Fibroblast of peridontal ligament (primary cell): ENCODE results near the gene CFAP251.

Source experiments
- DNase-seq: peaks from one replicate; pipeline ENCODE4 v3.0.0-alpha.2; 2010; ENCODE audit errors: extremely low read depth

The CFAP251 gene

DNA sequence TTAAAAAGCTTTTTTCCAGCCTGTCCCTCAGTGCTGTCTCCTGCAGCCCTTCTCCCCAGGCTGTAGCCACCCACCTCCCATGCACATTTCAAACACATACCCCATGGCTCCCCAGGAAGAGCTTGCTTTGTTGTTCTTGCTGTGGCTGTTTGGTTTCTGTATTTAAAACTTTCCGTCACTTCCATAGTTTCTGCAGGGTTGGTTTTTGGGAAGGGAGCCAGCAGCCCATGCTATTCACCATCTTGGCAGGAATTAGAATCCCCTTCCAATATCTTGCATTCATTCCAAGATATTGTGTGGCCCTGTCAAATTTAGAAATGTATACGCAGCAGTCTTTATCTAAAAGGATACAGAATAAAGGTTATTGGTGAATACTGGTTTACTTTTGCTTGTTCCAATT lies 29.6 kb downstream of the CFAP251 start:
- DNase-seq, result no peak

DNA sequence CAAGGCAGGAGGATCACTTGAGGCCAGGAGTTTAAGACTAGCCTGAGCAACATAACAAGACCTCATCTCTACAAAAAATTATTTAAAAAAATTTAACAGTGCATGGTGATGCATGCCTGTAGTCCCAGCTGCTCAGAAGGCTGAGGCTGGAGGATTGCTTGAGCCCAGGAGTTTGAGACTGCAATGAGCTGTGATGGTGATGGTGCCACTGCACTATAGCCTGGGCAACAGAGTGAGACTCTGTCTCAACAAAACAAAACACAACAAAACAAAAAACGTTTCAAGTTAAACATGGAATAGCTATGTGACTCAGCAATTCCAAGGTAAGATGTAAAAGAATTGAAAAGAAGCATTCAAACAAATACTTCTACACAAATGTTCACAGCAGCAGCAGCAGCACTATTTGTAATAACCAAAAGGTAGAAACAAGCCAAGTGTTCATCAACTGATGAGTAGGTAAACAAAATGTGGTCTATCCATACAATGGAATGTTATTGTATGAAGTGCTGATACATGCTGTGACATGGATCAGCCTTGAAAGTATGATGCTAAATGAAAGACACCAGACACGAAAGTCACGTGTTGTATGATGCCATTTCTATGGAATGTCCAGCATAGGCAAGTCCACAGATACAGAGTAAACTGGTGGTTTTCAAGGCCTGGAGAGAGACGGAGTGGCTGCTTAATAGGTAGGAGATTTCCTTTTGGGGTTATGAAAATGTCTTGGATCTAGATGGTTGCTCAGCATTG lies 31.4 kb downstream of the CFAP251 start:
- DNase-seq, result peak; percentile 88

DNA sequence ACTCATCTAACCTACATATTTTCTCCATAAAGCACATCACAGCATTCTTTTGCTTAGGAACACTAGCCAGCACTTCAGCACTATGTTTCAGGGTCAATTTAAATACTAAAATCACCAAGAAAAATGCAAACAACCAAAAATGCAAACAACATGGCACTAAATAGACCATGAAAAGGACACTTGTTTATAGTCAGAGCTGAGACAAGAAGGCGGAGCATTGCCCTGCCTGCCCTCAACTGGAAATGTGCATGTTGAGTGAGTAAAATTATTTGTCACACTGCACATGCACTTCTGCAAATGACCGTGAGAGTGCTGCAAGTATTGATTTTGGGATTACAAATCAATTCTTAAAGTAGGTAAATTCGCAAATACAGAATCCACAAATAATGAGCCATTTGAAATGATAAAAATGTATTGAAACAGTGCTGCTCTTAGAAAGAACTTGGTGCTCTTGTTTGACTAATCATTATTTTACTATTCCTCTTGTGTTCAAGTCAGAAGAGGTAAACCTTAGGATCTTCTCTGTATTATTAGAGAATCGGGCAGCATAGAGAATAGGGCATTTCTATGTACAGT lies 34.8 kb downstream of the CFAP251 start:
- DNase-seq, result no peak

DNA sequence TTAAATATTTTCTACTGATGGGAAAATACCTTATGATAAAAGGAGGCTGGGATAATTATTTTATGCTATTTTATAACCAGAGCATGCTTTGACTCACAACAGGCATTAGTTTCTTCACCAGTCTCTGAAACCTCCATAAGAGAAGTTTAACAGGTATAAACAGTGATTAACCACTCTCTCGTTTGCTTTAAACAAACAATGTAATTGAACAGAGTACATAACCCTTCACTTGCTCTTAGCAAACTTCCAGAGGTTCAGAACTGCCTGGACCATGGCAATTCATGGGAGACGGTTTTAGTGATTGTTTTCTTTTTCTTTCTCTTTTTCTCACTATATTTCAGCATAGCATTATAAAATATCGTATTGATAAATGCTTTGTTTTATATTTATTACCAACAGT lies 35.3 kb downstream of the CFAP251 start:
- DNase-seq, result no peak

DNA sequence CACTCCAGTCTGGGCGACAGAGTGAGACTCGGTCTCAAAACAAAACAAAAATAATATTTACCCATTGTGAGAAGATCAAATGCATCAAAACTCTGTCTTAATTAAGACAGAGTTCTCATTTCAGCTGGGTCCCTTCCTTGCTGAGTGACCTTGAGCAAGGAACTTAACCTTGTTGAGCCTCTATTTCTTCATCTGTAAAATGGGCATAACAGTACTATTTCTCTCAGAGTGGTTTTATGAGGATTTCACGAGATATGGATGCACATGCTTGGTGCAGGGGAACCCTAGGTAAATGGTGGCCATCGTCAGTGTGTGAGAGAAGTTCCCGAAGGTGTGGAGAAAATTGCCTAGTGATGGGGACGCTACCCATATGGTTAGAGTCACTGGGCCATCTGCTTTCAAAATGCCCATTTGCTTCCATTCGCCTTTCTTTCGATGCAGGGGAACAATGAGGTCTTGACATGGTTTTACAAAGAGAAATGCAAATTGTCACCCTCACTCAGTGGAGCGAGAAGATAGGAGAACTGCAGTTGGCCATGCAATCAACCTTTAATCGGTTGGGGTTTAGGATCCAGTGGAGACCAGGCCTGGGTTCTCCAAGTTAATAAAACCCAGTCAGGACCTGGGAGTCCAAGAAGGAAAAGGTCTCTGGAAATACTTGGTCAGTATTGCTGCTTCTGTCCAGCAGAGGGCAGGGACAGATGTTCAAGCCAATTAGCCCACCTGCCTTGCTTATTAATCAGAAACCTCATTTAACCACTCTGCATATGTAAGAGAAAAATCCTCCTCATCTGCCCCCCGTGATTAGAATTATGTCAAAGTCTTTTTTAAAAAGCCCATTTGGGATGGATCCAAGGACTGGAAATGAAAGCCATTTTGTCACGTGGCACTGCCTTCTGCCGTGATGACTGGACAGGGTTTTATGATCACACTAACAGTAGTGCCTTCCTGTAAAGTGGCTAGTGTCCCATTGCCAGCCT lies 37.2 kb downstream of the CFAP251 start:
- peak; percentile 37 for DNase-seq

DNA sequence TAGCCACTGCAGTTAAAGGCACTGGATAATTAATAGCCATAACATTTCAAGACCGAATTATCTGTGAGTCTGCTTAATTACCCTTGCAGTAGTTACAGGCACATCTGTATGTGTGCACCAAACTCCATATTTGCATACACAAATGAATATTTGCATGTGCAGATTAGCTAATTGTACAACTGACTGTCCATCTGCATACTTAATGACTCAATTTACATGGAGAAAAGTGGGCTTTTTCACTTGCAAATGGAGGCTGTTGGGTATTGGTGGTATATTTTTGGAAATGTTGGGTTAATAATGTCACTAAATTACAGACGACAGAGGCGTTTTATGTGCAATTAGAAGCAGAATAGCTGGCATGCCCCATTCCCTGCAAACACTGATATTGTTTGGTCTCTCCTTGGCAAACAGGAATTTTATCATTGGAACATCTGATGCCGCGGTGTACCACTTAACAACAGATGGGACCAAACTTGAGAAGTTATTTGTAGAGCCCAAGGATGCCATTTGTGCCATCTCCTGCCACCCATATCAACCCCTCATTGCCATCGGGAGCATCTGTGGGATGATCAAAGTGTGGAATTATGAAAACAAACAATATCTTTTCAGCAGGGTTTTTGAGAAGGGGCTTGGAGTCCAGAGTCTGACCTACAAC lies 39.6 kb downstream of the CFAP251 start:
- no peak for DNase-seq

DNA sequence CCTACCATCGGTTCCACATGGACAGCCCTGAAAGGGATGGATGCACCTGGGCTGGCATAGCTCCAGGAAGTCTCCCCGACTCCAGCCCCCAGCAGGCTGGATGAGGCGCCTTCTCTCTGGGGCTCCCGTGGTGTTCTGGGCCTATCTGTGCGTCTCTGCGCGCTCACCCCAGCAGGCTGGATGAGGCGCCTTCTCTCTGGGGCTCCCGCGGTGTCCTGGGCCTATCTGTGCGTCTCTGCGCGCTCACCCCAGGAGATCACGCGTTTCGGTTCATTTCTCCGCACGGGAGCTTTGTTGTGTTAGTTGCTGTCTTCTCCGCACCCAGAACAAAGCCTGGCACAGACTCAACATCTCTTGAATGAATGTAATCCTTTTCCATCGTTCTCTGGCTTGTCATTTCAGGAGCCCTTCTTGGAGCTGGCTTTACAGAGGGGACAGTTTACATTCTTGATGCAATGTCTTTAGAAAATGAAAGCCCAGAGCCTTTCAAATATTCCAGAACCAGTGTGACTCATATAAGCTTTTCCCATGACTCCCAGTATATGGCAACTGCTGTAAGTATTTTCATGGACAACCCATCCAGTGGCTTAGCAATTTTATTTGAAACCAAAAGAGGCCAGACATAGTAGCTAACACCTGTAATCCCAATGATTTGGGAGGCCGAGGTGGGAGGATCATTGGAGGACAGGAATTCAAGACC lies 40.3 kb downstream of the CFAP251 start:
- peak; percentile 68 for DNase-seq

DNA sequence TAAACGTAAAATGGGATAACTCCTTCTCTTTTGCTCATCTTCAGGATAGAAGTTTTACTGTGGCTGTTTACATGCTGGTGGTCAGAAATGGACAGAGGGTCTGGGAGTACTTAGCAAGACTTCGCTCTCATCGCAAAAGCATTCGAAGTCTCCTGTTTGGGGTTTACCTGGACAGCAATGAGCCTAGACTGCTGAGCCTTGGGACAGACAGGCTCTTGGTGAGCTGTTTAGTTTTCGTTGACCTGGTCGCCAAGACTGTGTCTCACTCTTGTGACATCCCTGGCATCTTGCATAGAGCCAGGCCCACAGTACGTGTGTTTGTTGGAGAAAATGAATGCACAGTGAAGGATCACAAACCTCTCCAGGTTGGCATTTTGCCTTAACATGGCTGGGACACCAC lies 42.1 kb downstream of the CFAP251 start:
- DNase-seq, result no peak

DNA sequence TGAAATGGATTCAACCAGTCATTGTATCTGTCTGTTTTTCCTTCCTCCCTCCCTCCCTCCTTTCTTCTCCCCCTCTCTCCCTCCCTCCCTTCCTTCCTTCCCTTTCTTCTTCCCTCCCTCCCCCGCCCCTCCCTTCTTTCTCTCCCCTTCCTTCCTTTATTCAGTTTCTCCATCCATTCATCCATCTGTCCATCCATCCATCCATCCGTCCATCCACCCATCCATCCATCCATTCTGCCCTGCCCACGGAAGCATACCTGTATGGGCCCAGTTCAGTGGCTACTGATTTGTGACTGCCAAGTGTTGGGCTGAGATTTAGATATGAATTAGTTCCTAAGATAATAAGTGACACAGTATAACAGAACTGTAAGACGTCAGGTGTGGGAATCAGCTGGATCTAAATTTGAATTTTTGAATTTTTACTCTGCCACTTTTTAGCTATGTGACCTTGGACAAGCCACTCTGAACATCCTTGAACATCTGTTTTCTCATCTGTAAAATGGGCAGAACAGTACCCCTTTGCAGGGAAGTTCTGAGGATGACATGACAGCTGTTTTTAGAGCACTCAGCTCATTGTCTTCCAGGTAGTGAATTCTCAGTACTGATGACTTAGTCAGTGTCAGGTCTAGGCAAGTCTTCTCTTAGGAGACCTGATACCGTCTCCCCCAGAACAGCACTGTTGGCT lies 42.9 kb downstream of the CFAP251 start:
- DNase-seq, result no peak

DNA sequence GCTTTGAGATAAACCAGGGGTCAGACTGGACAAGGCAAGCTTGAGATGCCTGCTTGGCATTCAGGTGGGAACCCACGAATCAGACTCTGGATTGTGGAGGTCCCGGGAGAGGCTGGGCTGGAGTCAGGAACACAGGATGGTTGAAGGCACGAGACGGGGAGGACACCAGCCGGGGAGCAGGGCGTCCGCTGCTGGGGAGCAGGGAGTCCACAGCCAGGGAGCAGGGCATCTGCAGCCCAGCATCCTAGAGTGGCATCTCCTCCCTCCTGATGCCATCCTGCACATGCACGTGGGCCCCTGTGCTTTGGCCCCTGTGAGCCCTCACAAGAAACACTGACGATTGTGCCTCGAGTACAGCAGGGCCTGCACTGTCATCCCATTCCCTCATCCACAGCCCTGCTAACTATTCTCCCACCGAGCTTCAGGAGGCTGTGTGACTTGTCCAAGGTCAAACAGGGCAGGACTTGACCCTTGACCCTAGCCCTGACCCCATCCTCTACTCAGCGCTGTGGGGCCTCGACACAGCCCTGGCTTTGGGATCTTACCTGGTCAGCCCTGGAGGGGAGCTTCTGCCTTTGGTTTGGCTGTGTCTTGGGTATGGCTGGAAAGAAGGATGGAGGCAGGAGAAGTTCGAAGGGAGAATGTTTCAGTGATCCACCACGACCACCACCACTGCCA lies 45.1 kb downstream of the CFAP251 start:
- DNase-seq, result no peak

DNA sequence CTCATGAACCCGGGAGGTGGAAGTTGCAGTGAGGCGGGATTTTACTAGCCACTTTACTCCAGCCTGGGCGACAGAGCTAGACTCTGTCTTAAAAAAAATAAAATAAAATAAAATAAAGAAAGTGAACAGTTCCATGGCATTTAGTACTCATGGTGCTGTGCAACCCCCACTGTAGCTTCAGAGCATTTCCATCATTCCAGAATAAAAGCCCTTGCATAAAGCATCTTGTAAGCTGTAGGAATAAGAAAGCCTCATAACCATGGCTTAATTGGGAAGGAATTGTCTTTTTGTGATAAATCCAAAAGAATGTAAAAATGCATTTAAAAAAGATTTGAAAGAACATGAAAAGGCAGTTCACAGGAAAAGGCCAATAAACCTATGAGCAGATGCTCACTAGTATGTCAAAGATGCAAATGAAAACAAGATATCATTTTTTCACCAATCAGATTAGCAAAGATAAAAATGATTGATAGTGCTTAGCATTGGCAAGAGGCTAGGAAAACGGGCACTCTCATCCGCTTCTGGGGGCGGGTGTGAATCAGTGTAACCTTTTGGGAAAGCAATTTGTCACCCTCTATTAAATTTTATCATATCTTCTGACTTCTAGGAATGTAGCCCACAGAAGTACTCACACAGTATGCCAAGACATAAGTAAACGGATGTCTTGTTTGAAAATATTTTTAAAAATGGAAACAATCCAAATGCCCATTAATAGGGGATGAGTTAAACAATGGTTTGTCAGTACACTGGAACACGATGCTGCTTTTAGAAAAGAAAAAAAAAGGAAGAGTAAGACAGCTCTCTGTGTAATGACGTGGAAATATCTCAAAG lies 46.6 kb downstream of the CFAP251 start:
- DNase-seq, result no peak

DNA sequence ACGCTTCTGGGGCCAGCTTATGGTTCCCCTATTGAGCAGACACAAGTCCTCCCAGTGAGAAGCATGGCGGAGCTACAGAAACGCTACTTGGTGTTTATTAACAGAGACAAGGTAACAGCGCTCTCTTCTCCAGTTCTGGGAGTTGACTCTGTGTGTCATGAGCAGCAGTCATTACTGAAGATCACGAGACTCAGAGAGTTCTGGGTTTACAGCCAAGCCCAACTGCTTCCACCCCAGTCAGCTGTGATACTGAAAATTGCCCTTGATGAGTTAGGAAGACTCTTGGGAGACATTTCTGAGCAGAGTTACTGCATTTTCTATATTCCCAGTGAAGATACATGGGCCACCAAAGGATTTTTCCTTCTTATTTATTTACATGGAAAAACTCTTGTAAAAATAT lies 48.6 kb downstream of the CFAP251 start:
- peak; percentile 28 for DNase-seq

DNA sequence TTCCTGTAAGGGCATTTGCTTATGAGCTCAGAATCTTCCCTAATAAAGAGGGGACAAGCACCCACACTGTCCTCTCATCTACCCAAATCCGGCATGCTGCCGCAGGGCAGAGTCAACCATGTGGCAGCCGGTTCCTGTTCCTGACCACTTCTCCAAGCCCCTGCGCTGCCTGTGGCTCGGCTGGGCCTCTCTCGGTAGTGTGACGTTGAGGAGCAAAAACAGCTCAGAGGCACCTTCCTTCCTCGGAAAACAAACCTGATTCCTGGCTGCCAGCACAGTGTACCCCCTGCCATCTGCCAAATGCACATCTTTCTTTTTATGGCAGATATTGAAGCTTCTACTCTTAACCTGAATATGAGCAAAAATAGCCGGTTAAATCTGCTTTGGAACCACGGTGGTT lies 50.5 kb downstream of the CFAP251 start:
- DNase-seq, result no peak

DNA sequence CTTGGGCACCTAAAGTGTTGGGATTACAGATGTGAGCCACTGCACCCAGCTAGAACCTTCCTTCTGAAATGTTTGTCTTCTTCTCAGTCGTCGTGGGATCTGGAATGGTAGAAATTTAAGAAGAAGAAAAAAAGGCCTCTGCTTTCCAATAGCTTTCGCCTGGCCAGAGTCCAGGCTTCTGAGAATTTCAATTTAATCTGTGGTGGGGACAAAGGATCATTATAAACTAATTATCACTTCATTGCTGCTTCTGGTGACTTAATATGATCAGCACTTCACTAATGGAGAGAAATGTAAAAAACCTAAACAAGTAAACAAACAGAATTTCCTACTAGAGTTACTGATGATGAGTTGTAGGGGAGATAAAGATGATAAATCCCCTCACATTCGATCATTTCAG lies 51.3 kb downstream of the CFAP251 start:
- DNase-seq, result no peak

DNA sequence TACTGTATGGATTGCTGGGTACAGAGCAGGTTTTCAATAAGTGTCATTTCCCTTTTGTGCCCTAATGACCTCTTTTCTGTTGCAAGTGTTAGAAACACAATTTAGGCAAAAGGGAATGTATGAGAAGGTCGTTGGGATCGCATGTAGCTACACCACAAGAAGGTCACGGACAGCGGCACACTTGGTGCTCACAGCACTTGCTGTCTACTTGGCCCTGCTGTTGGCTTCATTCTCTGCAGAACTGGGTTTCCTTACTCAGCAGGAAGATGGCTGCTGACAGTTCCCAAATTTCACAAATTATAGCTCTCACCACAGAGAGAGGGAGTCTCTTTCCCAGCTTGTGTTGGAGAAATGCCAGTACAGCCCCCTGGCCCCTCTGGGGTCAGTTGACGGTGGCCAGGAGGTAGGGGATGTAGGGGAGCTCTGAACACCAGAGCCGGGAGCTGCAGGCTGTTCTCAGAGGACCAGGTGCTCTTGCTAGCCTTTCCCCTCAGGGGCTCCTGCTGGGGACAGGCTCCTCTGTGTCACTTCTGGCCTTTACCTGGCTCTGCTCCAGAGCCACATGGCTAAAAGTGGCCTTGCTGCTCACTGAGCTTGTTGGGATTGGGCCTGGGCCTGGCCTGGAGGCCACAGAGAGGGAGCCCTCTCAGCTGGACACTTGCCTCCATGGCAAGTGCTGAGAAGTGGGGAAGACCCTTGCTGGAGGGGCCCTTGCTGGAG lies 52.3 kb downstream of the CFAP251 start:
- DNase-seq, result no peak

DNA sequence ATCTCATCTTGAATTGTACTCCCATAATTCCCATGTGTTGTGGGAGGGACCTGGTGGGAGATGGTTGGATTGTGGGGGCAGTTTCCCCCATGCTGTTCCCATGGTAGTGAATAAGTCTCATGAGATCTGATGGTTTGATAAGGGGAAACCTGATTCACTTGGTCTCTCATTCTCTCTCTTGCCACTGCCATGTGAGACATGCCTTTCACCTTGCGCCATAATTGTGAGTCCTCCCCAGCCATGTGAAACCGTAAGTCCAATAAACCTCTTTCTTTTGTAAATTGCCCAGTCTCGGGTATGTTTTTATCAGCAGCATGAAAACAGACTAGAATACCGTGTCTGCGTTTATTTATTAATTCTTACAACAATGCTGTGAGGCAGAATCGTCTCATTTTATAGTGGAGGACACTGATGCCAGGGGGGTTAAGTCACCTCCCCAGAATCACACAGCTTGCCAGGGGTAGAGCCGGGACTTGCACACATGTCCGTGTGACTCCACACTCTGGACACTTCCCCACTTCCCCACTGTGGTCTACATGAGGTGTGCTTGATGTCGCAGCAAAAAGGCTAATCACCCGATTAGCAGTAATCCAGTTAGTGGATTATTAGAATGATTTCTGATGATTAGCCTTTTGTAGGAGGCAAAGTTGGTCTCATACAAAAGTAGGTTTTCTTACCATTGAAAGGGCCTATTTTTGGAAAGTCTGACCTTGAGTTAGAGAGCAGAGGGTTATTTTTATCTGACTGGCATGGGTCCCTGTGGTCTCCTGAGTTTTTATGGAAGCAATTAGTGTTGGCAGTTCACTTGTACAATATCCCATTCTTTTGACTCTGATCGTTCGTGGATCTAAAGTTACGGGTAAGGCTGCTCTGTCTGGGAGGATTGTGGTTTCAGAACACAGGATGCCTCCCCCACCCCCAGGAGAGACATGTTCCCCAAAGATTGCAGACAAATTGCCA lies 55.9 kb downstream of the CFAP251 start:
- DNase-seq, result peak; percentile 74

DNA sequence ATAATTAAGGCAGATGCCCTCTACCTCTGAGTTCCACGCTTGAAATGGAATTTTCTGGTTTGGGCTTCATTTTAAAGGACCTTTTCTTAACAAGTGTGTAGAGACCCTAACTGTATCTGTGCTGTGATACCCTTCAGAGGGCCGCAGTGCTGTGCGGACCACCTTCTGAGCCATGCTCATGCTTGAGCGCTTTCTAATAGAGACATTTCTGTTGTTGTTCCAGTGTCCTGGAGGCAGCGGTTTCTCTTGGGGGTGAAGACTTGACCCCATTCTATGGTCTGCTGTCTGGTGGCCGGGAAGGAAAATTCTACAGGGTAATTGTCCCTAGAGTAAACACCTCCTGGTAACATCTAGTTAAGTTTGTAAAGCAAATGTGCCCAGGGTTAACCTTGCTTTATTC lies 56.6 kb downstream of the CFAP251 start:
- no peak for DNase-seq

DNA sequence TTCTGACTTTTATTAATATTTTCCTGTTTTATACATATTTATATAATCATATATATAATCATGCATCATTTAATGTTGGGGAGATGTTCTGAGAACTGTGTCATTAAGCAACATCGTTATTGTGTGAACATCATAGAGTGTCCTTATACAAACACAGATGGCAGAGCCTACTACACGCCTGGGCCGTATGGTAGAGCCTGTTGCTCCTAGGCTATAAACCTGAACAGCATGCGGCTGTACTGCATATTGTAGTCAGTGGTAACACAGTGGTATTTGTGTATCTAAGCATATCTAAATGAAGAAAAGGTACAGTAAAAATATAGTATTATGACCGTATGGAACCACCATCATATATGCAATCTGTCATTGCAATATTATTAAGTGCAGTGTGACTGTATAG lies 58.6 kb downstream of the CFAP251 start:
- DNase-seq, result no peak
